Gastroesophageal sphincter (tissue), 3 donors: ENCODE measurements around the gene DHX38.

ENCODE experiments used
- EP300 ChIP-seq: sonication (generic); formaldehyde crosslinking; IDR thresholded peaks from one replicate; pipeline ENCODE4 v1.6.1; 2017; ENCODE audit warnings: antibody characterized with exemption, mild to moderate bottlenecking
- POLR2A ChIP-seq, 2 donors: fragments of 450-650 bp; IDR thresholded peaks; one replicate each; pipeline ENCODE4 v1.6.1; 2017; ENCODE audit warnings: antibody characterized with exemption in 2 of 2, mild to moderate bottlenecking in 2 of 2, moderate library complexity in 1 of 2
- POLR2AphosphoS5 ChIP-seq: sonication (generic); formaldehyde crosslinking; IDR thresholded peaks from one replicate; pipeline ENCODE4 v1.6.1; 2017; ENCODE audit warnings: antibody characterized with exemption
- TF ChIP-seq, protein P1 (sequence below), 4 experiments: fragments of 200-600 bp in 2 of 4; fragments of 450-650 bp in 2 of 4; sonication (generic) in 1 of 4; IDR thresholded peaks; one replicate each; pipeline ENCODE4 v1.5.1; 2017 to 2019; ENCODE audit warnings: antibody characterized with exemption in 4 of 4, mild to moderate bottlenecking in 2 of 4, moderate library complexity in 2 of 4

GRCh38 chr16:72099377-72099818, 5.8 kb downstream of the DHX38 start:
- TF ChIP-seq, protein P1, sequence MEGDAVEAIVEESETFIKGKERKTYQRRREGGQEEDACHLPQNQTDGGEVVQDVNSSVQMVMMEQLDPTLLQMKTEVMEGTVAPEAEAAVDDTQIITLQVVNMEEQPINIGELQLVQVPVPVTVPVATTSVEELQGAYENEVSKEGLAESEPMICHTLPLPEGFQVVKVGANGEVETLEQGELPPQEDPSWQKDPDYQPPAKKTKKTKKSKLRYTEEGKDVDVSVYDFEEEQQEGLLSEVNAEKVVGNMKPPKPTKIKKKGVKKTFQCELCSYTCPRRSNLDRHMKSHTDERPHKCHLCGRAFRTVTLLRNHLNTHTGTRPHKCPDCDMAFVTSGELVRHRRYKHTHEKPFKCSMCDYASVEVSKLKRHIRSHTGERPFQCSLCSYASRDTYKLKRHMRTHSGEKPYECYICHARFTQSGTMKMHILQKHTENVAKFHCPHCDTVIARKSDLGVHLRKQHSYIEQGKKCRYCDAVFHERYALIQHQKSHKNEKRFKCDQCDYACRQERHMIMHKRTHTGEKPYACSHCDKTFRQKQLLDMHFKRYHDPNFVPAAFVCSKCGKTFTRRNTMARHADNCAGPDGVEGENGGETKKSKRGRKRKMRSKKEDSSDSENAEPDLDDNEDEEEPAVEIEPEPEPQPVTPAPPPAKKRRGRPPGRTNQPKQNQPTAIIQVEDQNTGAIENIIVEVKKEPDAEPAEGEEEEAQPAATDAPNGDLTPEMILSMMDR (IDR thresholded peaks at IDR 0.05) = peak in 2 of 4 experiments; percentile 8 to 45
- TF ChIP-seq EP300 (no peak), POLR2A (IDR thresholded peaks at IDR 0.05) (no peak), POLR2AphosphoS5 (no peak)
